Ammon's horn (tissue), 1 donor: ENCODE measurements around the gene CCNB2.
"Not testable (repeated sequence)": the region's sequence is repeated elsewhere in the genome, so short reads cannot be mapped to it uniquely, and the experiment has no call there.

Source experiments
- DNase-seq: peaks from one replicate; pipeline ENCODE4 v3.0.0-alpha.2; 2016; ENCODE audit warnings: low spot score

Gene CCNB2

DNA sequence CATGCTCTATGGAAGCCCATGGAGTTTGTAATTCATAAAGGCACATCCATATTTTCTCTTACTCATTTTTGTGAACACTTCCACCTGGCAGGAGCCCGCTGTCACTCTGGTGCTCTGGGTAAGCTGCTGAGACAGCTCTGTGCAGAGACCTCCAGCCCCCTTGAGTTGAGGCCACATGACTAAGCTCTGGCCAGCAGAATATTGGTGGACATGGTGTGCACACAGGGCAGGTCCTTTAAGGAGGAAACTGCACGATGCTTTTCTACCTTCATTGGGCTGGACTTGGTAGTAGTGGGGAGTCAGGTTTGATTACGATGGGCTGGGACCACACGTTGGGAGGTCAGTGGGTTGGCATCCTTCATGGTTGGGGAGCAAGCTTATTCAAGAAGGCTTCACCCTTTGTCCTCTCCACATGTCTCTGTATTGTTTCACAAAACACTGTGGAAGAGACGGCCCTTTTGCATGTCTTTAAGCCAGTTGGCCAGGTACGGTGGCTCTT lies 29.0 kb downstream of the CCNB2 start:
- no peak for DNase-seq

DNA sequence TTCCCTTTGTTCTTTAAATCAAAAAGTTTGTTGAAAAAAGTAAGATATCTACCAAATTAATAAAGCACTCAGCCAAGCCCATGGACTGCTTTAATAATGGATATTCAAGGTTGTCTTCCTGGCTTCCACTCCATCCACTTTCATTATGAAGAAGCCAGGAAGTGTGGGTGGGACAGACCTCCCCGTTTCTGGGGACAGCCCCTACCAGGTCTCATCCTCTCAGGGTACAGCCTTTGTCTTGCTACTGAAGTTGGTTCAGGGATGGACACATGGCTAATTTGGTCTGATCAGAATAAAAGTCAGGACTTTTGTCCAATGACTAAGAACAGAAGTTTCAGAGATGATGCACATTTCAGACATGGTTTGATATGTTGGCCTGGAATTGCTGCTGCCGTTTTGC lies 32.6 kb downstream of the CCNB2 start:
- no peak for DNase-seq

DNA sequence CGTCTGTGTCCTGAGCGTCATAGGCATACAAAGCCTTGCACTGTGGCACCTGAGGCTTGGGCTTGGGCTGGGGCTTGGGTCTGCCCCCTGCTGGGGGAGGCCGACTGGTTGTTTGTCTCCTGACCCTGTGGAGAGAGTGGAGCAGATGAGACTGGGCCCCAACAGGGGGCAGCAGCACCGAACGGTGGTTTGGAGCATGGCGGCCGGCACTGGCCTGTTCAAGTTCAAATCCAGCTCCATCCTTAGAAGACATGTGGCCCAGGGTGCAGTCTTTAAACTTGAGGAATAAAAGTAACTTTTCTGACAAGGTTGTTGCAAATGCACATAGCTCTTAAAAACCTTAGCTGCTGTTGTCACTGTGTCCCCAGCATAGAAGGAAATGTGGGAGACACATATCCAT lies 33.3 kb downstream of the CCNB2 start:
- DNase-seq = no peak

DNA sequence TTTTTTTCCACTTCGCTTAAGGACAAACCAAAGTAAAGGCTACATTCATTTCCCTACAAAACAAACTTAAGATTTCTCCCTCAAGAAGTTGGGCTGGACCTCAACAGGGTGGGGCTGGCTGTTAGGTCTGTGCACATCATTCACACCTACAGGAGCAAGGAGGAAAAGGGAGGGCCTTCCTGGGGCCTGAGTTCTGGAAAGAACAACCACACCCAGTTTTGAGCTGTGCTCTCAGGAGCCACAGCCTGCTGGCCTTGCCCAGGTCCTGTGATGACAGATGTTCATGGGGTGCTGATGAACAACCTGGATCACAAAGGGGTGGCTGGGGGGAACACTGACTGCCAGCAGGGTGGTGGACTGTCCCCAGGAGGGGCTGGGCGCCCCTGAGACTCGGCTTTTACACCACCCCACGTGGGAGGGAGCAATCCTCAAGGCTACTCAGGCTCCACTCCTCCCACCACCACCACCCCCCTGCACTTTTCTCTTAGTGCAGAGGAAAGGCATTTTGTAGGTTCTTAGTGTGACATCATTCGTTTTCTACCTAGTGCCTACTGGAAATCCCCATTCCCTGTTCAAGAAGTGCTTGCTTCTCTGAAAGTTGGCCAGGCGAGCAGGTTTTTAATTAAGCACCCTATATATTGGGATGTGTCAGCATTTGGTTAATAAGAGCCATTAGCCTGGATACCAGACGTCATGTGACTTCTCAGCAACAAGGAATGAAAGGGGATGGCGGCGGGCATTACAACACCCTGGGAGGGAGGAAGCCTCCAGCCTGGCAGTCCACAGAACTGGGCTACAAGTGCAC lies 35.7 kb downstream of the CCNB2 start:
- DNase-seq = no peak

DNA sequence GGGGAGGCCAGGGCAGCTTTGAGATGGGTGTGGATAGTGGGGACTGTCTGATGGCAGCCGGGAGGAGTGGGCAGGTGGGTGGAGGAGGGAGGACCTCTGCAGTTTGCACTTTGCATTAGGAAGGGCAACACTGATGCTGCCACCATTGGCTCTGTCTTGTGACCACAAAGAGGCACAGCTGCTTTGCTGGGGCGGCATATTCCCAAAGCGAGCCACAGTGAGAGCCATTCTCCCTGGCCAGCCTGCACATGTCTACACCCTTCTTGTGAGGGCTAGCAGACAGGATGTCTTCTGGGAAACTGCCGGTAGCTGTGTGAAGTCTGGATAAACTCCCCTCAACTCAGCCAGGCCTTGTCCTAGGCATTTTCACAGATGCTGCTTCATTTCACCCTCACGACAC lies 38.3 kb downstream of the CCNB2 start:
- DNase-seq = no peak

DNA sequence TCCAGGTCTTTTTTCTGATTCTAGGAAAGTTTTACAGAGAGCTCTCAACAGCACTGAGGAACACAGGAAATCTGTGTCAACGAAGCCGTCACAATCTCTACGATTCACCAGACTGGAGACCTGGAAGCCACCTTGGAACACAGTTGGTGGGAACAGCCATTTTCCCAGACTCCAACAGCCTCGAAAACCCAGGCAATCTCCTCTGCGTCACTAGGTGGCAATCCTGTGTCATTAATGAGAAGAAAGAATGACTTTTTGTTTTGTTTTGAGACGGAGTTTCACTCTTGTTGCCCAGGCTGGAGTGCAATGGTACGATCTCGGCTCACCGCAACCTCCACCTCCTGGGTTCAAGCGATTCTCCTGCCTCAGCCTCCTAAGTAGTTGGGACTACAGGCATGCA lies 39.6 kb downstream of the CCNB2 start:
- peak; percentile 48 for DNase-seq

DNA sequence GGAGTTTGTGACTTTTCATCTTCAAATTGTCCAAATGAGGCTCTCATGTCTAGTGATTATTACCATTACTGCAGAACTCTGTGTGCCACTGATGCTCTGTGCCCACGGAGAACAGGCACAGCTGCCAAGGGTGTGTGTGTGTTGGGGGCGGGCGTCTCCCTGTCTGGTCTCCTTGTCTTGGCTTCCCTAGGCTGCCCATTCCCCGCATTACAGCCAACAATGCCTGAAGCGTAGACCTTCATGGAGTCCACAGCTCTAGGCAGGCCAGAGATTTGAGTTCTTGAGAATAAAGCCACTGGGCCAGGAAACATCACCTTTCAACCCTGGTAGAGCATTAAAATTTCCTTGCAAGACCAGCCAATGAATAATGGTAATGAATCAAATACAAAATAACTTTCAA lies 42.7 kb downstream of the CCNB2 start:
- DNase-seq = no peak

DNA sequence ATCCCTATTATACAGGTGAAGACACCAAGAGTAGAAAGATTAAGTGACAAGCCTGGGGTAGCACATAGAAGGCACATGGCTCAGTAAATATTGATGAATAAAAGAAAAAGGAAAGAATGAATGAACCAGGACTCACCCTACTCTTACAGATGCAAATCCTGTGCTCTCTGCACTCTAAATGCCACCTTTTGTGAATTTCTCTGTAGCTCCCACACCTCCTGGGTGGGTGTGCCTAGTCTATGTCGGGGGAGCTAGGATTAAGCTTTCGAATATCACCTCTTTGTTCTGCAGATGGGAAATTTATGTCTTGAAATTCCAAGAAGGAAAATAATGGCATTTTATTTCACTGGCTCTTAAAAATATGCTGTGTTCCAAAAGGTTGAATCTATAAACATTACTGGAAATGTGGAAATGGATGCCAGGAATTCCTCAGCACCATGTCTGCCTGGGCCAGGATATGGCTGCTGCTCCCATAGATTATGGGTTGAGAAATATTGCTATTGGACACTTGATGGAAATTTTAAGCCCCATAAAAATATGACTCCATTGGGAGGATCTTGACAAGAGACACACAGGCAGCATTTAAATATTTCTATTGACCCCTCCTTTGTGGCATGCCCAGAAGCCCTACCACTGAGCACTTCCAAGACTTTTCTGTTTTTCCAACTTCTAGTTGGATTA lies 43.3 kb downstream of the CCNB2 start:
- no peak for DNase-seq

DNA sequence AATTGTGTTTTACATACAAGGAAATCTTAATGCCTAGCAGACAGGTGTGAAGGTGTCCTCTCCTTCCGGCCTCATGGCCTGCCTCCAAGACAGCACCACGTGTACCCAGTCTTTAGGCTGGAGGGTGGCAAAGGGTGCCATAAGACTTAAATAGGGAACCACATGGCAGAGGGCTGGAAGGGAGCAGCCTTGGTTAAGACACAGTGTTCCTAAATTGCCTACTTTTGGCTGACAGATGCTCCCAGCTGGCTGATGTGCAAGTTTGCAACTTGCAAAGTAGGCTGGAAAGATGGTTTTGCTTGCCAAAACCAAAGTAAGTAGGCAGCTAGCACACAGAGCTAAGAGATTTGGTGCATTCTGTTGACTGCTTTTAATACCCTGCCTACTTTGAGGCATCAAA lies 45.2 kb downstream of the CCNB2 start:
- DNase-seq = peak; percentile 35

DNA sequence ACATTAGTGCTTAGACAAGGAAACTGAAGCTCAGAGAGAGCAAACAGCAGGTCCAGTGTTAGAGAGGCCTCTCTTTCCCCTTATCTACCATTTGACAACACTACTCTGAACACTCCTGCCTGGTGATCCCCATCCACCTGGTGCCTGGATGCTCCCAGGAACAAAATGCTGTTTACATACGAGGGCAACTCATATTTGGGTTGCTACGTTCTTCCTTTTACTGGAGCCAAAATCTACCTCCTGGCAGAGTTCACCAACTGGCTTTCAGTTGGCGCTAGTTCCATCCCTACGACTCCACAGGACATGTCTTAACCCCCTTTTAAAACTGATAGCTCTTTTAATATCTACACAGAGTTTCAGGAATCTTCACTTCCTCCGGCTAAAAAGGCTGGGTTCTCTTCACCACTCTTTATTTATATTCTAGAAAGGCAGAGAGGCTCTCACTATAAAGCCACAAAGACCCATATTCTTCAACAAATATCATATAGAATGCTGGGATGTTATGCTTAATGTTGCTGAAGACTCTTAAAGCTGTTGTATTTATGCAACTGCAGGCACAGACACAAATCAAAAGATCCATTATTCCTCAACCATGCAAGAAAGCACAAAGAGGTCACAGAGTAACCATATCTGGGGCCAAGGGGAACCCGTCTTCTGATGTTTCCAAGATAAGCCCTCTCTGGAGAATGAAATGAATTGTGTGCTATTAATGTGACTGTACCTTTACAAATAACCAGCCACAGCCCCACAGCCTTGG lies 47.9 kb downstream of the CCNB2 start:
- DNase-seq = no peak

DNA sequence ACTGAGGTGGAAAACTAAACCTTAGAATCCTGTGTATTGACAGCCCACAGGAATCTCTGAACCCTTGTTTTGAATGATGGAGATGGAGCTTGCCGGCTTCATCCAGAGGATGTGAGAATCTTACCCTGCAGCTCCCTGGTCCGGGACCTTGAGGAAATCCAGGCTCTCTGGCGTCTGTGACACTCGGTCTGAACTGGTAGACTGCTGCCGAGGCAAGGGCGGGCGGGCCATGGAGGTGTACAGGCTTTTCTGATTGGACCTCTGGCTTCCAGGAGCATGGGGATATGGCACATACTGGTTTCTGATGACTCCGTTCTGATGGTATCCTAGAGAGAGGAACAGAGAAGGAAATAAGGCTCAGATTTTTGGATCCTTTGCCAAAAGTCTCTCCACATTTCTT lies 48.5 kb downstream of the CCNB2 start:
- DNase-seq = no peak

DNA sequence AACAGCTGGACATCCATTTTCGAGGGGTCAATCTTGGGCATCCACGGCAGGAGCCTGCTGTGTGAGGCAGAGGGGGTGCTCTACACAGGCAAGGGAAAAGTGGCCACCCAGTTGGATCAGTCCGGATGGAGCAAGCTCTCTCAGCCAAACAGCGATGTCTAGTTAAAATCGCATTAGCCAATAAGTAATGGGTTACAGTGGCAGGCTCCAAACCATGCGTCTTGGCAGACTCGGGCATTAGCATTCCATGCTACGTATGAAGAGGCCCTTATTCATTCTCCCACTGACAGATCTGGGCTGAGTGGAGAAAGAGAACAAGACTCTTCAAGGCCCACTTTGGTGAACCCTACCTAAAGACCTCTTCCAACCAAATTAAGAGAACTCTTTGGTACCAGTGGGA lies 49.3 kb downstream of the CCNB2 start:
- DNase-seq = no peak

DNA sequence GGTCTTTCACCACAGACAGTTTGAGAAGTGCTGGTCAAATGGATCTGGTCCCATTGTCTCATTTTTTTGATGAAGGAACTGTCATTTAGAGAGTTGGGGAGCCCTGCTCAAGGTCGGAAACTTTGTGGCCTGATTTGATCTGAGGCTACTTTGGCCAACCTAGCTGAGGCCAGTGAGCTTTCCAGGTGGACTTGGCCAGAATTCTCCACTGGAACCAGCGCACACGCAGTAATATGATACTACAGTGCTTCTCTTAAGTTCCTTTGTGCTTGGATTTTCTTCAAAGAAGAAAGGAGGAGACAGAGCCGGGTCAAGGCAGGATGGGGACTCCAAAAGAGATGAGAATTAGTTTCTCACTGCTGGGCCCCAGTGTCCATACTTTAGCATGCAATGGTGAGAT lies 50.5 kb downstream of the CCNB2 start:
- DNase-seq = no peak

DNA sequence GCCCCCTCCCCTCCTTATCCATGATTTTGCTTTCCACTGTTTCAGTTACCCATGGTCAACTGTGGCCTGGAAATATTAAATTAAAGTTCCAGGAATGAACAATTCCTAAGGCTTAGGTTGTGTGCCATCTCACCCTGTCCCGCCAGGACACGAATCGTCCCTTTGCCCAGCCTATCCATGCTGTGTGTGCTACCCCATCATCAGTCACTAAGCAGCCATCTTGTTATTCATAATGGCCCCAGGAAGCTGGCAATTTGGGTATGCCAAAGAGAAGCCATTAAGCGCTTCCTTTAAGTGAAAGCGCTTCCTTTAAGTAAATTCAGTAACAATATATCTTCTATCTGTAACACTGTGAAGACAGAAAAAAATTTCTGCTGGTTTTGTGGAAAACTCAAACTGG lies 52.5 kb downstream of the CCNB2 start:
- no peak for DNase-seq

DNA sequence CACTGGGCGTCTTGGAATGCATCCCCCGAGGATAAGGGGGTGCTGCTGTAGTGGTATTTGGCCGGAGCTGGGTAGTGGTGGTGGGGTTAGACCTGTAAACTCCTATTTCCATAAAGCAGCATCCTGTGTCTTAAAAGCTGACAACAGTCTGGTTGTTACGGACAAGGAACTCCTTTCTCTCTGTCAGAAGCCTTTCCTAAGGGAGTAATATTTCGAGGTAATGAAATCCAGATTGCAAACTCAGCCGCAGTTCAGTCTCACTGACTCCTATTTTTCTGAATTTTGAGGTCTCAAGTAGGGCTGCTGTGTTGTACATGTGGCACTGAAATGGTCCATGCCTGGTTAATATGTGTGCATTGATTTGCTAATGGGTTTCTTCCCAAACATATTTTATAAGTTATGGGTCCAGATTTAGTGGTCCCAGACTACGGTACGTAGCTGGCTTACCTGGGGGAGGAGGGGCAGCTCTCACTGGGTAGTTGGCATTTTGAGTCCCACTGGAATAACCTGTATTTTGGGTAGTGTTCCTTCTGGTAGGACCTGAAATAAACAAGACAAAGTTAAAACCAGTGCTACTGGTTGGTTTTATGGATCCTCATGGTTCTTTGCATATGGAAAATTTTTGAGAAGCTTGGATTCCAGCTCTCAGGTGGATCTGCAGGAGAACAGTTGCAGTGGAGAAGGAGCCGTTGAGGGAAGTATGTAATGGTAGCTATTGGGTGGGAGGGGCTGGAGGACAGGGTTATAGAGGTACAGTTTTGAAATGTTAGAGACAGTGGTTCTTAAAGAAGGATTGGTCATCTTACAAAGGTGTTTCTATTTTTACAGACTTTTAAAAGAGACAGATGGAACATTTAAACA lies 53.1 kb downstream of the CCNB2 start:
- DNase-seq = no peak

DNA sequence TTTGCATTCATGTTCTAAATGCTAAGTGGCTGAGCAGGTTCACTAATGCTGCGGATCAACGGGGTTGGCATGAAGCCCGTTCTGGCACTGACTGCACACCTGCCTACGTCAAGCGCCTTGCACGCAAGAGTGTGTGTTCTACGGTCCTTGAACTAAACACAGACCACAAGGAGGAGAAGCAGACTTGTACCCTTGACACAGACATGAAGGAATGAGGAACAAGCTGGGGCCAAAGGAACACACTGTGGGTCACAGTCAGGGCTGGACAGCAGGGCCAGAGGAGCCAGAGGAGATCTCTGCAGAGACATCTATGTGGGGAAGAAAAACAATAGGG lies 53.7 kb downstream of the CCNB2 start:
- DNase-seq = no peak

DNA sequence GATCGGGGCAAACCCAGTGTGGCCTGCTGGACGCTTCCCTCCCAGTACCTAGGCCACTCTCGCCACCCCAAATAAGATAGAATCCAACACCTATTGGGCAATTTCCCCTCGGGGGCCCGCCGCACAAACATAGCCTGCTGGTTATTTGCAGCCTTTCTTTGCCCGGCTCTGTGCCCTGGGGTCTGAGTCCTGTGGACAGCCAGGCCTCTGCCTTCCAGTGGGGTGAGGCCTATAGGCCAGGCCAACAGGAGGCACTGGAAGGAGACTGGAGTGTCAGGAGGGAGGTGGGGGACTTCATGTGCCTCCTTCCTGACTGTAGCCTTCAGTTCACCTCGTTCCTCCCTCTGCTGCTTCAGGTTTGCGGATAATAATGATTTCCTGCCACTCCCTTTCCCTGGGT lies 54.3 kb downstream of the CCNB2 start:
- DNase-seq = no peak

DNA sequence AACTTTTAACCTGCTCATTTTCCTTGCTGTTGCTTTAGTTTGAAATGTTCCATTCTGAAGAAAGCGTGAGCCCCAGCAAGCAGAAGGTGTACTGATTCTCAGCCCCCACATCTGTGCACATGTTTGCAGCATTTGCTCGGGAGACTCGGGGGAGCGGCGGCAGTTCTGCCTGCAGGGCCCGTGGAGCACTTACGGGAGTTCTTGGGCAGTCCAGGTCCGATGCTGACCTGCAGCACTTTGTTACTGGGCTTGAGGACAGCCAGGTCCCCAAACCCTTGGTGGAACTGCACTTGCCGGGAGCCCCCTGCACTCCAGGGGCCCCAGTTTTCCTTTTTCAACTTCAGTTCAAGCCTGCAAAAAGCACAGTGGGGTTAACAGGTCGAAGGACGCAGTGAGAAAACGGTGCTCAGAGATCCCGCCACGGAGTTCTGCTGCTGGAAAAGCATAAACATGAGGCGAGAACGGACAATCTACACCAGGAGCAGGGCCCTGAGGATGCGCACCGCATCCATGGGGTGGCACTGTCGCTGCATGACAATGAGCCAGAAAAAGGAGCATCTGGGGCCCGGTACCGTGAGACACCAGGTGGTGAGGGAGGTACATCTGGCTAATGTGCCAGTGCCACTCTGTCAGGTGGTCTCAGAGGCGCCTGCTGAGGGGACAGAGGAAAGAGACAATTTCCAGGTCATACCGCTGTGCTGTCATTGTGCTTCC lies 56.1 kb downstream of the CCNB2 start:
- DNase-seq = no peak

DNA sequence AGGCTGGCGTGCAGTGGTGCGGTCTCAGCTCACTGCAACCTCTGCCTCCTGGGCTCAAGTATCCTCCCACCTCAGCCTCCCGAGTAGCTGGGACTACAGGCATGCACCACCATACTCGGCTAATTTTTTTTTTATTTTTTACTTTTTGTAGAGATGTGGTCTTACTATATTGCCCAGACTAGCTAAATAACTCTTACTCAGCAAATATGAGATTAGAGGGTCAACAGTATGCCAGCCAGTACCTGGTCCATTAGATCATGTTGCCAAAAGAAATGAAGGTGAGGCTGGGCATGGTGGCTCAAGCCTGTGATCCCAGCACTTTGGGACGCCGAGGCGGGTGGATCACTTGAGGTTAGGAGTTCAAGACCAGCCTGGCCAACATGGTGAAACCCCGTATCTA lies 57.1 kb downstream of the CCNB2 start:
- DNase-seq = not testable (repeated sequence)

DNA sequence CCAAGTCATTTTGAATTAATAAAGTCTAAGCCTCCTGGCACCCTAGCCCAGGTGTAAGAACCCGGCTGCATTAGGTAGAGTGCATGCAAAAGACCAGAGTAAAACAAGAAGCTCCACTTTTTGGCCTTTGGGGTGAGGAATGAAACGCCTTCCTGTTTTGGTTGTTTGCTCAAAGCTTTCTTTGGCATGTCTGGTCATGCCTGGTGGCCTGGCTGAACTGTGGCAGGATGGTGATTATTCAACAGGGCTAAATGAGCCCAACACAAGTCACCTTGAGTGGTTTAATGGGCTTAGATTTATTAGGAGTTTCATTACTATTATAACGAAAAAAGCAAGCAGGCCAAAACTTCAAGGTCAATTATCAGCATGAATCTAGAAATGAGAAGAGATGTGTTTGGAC lies 60.8 kb downstream of the CCNB2 start:
- no peak for DNase-seq

DNA sequence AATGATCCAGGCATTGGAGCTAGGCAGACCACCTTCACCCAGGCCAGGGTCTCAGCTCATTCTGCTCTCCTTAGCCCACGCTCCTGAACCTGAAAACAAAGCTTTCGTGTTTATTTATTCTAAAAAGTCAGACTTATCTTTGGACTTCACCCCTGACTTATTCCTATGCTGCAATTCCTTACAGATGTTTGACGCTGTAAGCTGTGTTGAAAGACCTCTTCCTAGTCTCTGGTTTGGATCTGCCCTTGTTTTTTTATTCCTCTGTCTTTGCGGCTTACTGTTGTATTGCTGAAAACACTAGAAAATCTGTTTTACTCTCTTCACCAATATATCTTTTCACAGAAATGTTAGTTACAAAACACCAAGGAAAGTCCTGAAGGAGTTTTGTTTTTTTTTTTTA lies 61.2 kb downstream of the CCNB2 start:
- DNase-seq = no peak
